Stimulated activated CD8-positive, alpha-beta memory T cell treated with anti-CD3 and anti-CD28 coated beads, Interleukin-4, amount 100 ng/mL, for 4 hours (primary cell): ENCODE results near the gene FZD8.

Experiments
- DNase-seq, 2 donors: peaks; one replicate each; pipeline ENCODE4 v3.0.0-alpha.2; 2020; ENCODE audit warnings: low read depth in 2 of 2, low spot score in 1 of 2

The FZD8 gene

DNA sequence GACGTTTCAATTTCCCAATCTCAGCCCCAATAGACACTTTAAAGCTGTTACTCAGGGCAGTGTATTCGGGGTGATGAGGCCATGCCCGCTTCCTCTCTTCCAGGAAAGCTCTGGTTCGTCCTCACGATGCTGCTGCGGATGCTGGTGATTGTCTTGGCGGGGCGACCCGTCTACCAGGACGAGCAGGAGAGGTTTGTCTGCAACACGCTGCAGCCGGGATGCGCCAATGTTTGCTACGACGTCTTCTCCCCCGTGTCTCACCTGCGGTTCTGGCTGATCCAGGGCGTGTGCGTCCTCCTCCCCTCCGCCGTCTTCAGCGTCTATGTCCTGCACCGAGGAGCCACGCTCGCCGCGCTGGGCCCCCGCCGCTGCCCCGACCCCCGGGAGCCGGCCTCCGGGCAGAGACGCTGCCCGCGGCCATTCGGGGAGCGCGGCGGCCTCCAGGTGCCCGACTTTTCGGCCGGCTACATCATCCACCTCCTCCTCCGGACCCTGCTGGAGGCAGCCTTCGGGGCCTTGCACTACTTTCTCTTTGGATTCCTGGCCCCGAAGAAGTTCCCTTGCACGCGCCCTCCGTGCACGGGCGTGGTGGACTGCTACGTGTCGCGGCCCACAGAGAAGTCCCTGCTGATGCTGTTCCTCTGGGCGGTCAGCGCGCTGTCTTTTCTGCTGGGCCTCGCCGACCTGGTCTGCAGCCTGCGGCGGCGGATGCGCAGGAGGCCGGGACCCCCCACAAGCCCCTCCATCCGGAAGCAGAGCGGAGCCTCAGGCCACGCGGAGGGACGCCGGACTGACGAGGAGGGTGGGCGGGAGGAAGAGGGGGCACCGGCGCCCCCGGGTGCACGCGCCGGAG, 34.4 kb downstream of the FZD8 start:
- DNase-seq = no peak

DNA sequence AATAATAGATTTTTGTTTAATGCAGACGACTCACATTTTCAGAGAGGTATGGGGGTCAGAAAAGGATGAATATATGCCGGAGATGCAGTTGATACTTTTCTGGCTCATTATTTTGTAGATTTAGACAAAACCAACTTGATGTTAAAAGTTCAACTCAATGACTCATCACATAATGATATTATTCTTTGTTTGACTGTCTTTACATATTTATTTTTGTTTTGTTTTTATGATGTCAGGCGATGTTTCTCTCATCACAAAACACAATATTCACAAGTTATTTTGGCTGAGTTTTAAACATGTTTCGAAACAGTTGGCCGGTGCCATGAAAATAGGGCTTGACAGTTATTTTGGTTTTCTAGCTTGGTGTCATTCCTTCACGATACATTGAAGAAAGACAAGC, 35.7 kb downstream of the FZD8 start:
- no peak for DNase-seq

DNA sequence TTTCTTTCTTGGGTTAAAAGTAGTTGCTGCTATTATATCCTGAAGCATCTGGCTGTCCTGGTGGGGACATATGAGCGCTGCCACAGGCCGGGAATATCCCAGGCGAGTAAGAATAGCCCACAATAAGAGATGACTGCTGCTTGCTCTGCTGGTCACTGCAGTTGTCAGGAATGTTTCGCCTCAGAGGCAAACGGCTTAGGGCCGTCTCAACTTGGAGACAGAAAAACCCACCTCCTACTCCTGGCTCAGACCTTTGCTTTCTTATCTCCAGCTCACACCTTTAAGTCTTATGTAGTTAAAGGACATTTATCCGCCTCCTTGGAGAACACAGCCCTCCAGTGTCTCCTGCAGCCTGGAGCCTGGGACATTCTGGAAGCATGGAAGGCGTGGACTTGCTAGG, 36.9 kb downstream of the FZD8 start, which contains the start of gene GJD4:
GJD4 (plus strand) TSS at position 151 of the 400 bp plus-strand sequence; CDS start at position 378, 227 bp downstream.
- no peak for DNase-seq

DNA sequence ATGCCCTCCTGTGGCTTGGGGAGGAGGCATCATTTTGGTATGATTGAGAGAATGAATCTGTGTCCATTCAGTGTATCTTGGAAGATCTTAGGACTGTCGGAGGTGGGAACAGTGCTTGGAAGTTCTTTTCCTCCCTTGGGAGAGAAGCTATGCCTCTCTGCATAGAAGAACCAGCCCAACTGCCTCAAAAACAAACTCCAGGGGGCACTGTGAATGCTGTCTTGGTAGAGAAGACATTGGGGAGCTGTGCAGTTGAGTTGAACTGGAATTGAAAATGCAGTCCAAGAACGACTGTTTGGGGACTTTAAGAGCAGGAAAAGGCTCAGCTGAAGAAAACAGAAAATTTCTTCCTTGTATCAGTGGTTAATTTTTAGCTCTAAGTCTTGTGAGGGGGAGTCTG, 41.9 kb downstream of the FZD8 start:
- DNase-seq = no peak

DNA sequence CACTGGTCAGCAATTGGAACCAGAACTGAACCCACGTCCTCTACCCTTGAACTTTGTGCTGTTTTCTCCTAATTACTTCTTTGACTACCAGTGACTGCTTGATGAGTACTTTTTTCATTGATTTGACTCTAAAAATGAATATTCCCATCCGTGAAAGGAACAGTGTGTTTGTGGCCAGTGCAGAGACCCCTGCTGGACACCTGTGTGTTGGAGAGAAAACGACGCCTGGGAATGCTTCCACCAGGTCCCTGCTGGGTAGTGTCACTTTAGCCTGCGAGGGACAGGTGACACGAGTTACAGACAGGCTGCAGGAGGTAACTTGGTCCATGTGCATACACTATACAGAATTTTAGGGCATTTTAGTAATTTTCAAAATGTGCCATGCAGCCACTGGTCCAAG, 43.7 kb downstream of the FZD8 start:
- DNase-seq = no peak

DNA sequence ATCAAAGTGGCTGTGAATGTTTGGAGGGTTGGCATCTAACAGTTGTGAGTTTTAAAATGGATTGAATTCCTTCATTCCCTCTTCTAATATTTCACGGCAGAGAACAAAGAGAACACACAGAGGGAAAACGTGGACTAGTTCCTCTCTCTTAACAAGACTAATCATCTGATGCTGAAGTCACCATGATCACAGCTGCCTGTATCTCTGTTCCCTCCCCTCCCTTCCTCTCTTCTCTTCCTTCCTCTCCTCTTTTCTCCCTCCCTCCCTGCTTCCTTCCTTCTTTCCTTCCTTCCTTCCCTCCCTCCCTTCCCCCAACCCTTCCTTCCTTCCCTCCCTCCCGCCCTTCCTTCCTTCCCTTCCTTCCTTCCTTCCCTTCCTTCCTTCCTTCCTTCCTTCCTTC, 47.0 kb downstream of the FZD8 start:
- no peak for DNase-seq

DNA sequence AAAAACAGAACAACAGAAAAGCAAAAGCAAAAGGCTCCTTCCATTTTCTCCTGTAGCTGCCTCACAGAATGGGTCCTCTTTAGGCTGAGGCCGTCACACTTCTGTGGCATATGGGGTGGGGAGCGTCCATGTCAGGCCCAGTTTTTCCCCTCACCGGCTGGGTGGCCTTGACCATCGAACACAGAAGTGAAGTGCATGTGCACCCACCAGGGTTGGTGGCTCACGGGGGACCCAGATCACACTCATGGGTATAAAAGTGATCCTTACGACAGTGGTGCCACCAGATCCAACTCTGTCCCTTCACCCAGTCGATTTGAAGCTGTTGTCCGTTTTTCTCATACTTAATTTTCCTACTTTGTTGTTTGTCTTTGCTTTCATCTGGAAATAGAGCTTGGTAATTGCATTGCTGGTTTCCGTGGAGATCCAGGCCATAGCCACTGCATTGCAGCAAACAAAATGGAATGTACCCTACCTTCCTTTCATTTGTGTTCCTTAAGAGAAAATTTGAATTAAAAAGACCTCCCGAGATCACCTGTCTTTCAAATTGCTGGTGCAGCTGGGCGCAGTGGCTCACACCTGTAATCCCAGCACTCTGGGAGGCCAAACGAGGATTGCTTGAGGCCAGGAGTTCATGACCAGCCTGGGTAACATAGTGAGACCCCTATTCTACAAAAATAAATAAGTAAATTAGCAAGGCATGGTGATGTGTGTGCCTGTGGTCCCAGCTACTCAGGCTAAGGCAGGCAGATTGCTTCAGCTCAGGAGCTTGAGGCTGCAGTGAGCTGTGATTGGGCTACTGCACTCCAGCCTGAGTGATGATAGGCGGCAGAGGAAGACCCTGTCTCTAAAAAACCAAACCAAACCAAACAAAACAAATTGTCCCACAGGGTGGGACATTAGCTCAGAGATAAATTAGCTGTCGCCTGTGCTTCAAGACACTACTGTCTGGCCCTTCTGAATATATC, 47.7 kb downstream of the FZD8 start:
- DNase-seq = no peak

DNA sequence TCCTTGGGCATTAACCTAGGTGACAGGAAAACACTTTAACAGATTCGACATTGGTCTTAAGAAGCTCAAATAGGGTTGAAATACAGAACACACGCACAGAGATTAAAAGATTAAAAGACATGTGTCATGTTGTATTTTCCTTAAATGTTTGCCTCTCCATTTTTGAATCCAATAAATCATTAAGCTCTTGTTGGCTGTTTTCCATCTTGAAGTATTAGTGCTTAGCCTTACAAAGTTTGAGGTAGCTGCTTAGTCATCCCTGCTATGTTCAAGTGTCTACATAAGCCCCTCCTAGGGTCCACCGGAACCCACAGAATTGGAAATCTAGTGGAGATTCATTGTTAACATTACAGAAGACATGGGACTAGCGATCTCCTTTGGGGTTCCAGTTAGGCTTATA, 49.7 kb downstream of the FZD8 start:
- no peak for DNase-seq

DNA sequence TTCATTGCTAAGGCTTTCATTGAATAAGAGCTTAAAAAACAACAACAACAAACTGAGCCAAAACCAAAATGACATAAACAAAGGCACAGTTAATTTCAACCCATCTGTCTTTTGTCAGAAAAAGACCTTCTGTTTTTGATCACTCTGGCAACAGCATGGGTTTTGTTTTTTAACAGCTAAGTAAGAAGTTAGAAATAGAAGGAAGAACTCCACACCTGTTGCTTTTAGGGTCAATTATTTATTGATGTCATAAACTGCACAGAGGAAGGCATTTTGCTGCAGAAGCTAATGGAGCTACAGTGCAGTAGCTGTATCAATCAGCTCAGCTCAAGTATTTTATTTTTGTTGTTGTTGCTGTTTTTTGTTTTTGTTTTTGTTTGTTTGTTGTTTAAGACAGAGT, 53.3 kb downstream of the FZD8 start:
- no peak for DNase-seq
